KOPT-K1 (cell line): ENCODE results near the gene SEC61A1.

Experiments
- H3K27ac ChIP-seq: fragments of 200-600 bp; sonication (generic); 2 replicates; pipeline ENCODE4 v1.5.1; 2016; ENCODE audit warnings: antibody characterized with exemption, mild to moderate bottlenecking, low read depth, low read length; ENCODE audit not compliant: poor library complexity, severe bottlenecking
- H3K36me3 ChIP-seq: fragments of 200-600 bp; sonication (generic); 2 replicates; pipeline ENCODE4 v1.5.1; 2017; ENCODE audit warnings: antibody characterized with exemption, mild to moderate bottlenecking, low read length, moderate library complexity; ENCODE audit not compliant: insufficient read depth
- H3K9me3 ChIP-seq: fragments of 200-600 bp; sonication (generic); 2 replicates; pipeline ENCODE4 v1.5.1; 2017; ENCODE audit warnings: antibody characterized with exemption, low read length, mild to moderate bottlenecking; ENCODE audit not compliant: insufficient read depth, poor library complexity, severe bottlenecking

The SEC61A1 gene

DNA sequence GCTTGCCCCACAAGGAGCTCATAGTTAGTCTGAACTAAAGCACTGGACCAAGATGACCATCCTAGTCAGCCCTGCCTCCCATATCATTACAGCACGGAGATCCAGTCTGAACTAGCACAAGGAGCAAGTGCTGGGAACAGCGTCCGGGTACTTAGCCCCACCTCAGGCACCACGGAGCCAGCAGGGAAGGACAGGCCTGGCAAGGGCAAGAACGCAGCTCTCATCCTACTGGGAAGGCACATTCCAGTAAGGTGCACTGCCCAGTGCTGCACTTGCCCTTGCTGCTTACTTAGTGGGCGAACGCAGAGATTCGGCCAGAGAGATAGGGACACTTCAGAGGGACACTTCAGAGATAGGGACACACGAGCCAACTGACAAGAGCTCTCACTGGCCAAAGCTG, 27.6 kb downstream of the SEC61A1 start:
- Histone ChIP-seq H3K9me3 (no peaks in the 10 kb centered on the region), H3K36me3 (peaks cover 98% of the 10 kb centered on the region), H3K27ac (no peak overlapping the region)

DNA sequence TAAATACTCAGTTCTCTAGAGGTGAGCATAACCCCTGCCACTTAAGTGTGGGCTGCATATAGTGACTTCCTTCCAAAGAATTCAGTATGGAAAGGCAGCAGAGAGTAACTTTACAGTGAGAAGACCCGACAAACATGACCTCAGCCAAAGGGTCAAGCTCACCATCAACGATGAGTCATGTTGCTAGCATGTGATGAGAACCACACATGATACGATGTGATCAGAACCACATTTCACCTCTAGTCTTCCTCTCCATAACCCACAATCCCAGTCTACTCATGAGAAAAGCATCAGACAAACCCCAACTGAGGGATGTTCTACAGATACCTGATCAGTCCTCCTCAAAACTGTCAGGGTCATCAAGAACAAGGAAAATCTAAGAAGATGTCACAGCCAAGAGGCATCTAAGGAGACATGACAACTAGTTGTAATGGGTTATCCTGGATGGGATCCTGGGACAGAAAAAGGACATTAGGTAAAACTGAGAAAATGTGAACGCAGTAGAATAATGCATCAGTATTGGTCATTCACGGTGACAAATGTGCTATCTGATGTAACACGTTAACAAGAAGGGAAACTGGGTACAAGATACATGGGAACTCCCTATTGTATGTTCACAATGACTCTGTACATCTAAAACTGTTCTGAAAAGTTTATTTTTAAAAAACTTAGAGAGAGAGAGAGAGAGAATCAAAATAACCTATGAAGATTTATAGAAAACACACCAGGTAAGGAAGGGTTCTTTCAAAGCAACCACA, 28.3 kb downstream of the SEC61A1 start:
- H3K27ac ChIP-seq = no peak overlapping the region
- H3K9me3 ChIP-seq = no peaks in the 10 kb centered on the region
- peaks cover 98% of the 10 kb centered on the region for H3K36me3 ChIP-seq

DNA sequence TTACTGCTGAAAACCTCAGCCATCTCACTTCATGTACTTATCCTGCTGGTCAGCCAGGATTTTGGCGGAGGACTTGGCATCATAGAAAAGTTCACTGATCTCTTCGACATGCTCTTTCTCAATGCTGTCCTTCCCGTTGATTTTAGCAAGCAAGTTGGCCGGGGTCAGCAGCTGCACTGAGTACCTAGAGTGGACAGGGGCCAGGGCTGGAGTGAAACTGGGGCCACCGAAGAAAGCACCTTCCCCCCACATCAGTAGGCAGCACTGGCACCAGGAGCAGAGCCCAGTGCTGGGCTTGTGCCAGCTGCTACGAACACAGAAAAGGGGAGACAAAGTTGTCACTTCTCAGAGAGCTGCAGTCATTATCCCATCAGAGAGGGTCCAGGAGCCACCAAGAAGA, 29.0 kb downstream of the SEC61A1 start:
- no peak overlapping the region for H3K27ac ChIP-seq
- peaks cover 98% of the 10 kb centered on the region for H3K36me3 ChIP-seq
- H3K9me3 ChIP-seq = no peaks in the 10 kb centered on the region

DNA sequence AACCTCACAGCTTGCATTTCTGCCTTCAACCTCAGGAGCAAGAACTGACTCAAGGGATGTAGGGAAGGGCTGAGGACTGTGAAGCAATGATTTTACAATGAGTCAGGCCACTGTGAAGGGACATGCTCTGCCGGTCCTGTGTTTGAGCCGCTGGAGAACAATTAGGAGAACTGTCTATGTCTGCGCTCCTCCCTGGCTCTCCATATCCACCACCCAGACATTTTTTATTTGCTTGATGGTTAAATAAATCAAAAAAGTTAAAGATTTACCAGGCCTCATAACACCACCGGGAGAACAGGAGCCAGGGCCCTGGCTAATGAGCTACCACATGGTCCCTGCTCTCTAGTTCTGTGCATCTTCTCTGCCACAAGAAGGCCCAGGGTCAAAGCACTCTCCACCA, 29.6 kb downstream of the SEC61A1 start:
- H3K27ac ChIP-seq = no peak overlapping the region
- H3K9me3 ChIP-seq = no peaks in the 10 kb centered on the region
- H3K36me3 ChIP-seq = peaks cover 98% of the 10 kb centered on the region

DNA sequence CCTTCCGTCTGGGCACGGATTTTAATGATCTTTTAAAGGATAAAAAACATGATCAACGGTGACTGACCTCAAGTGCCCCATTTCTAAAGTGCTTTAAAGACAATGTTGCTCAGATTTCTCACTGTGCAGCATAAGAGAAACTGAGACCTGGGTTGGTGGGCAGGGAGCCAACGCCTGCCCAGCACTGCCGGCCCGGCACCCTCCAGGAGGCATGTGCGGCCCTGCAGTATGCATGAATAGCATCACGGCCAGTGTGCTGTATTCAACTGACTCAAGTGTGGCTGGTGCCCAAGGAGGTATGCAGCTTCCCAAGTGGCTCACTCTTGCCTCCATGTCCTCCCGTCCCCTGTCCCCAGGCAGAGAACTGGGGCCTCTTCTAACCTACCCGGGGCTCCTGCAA, 30.3 kb downstream of the SEC61A1 start:
- Histone ChIP-seq H3K27ac (no peak overlapping the region), H3K9me3 (no peaks in the 10 kb centered on the region), H3K36me3 (peaks cover 100% of the 10 kb centered on the region)

DNA sequence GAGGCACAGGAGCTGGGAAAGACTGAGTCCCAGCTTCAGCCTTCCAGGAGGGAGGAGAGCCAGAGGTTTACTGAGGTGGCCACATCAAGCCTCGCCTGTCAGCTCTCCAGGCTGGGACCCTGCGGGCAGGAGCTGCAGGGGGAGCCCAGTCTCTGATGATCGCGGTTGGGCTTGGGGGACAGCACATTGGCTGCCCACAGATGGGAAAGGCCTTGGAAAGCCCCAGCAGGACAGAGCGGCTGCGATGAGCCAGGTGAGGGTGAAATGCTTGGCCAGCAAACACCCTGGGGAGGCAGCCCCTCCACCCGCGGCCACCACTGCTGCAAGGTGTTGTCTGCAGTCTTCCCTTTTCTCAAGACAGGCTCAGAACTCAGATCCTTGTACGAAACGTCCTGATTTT, 31.2 kb downstream of the SEC61A1 start:
- H3K36me3 ChIP-seq = peaks cover 97% of the 10 kb centered on the region

DNA sequence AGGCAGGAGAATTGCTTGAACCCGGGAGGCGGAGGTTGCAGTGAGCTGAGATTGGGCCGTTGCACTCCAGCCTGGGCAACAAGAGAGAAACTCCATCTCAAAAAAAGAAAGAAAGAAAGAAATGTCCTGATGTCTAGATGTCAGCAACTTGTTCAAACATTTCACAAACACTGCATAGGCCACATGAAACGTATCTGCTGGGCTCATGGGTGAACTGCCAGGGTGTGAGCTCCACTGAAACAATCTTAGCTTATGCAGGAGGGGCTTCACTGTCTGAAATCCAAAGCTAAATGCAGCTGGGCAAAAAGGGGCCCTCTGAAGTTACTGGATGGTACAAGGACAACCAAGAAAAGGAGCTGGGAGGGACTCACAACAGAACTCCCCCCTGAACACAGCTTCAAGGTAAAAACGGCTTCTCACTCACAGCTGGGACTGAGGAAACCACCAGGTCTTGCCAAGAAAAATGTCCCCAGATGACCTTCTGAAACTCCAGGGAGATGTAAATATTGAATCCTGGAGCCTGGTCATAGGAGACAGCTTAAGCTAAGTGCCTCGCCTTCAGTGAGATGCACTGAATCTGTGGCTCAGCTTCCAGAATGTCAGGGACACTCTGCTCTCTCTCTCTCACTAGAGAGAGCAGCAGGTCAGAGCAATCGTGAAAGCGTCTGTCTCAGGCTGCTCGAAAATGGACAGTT, 31.9 kb downstream of the SEC61A1 start:
- peaks cover 89% of the 10 kb centered on the region for H3K36me3 ChIP-seq

More for the DNA sequence above, 31.2 kb downstream of the SEC61A1 start:
- no peaks in the 10 kb centered on the region for H3K9me3 ChIP-seq
- H3K27ac ChIP-seq = no peak overlapping the region

DNA sequence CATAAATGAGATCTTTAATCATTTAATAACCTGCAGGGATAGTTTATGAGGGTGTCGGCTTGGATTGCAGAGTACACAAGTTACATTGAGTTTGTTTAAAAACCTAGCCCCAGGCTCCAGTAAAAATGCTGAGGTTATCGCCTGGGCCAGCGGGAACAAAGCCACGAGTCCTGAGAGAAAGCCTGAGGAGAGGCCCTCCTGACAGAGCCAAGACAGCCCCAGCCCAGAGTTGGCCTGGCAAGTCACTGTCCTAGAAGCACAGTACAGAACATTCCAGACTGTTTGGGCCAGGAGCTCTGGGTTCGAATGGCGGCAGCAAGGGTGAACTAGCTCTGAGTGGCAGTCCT, 32.4 kb downstream of the SEC61A1 start:
- H3K36me3 ChIP-seq = peaks cover 84% of the 10 kb centered on the region
- no peaks in the 10 kb centered on the region for H3K9me3 ChIP-seq
- H3K27ac ChIP-seq = no peak overlapping the region

More for the DNA sequence above, 31.9 kb downstream of the SEC61A1 start:
- Histone ChIP-seq H3K27ac (no peak overlapping the region), H3K9me3 (no peaks in the 10 kb centered on the region)

DNA sequence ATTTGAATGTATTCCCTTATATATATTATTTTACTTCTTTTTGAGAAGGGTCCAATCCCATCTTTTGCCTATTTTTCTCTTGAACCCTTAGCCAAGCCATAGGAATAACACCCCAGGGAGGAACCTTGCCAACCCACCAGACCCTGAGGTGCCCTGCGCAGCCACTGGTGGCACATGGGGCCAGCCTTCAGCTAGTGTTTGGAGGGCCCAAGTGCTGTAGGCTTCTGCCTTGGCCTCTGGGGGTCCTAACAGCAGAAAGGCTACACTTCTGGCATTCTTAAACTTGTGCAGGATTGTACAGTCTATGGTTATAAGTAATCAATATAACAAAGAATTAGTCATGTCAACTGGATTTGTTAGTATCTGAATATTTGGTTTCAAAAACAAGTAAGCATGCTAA, 36.9 kb downstream of the SEC61A1 start:
- Histone ChIP-seq H3K9me3 (no peaks in the 10 kb centered on the region), H3K27ac (no peak overlapping the region), H3K36me3 (peaks cover 75% of the 10 kb centered on the region)

DNA sequence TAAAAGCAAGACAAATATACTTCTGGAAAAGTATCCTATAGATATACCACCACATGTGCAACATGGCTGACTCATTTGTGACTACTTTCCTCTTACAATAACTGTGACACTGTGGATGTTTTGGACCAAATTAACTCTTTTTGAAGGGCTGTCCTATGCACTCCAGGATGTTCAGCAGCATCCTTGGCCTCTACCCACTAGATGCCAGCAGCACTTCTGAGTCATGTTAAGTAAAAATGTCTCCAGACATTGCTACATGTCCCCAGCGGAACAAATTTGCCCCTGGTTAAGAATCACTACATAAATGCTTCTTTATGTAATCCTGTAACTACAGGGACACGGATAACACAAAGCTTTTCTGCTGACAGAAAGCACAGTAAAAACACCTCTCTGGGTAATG, 39.3 kb downstream of the SEC61A1 start:
- Histone ChIP-seq H3K36me3 (peaks cover 75% of the 10 kb centered on the region), H3K27ac (no peak overlapping the region), H3K9me3 (no peaks in the 10 kb centered on the region)

DNA sequence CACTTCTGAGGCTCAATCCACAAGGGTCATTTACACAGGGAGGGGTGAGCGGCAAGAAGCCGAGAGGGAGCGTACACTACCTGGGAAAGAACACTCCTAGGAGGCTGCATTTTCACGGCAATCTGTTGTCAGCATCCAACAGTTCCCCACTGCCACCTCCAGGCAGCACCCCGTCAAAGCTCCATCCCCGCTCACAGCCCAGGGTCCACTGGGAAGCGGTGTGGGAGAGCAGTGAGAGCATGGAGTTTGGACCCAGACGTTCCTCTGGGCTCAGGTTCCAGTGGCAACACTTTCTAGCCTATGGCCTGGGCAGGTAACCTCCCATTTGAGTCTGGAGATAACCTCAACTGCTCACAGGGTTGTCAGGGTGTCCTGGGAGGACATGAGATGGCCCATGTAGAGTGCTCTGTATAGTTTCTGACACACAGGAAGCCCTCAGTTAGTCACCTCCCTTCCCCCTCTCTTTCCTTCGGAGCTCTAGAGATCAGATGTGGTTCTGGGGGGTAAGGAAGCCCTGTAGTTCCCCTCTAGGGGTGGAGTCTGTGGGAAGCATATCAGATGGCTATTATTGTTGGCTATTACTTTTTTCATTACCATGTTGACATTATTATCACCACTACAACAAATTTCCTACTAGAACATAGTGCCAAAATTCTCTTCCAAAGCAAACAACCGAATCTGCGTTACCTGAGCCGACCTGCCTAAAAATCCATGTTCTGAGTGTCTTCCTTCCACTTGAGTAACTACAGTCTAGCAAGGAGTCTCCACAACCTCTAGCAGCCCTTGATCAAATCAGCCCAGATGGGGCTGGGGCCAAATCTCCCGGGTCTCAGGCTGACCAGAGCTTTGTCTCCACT, 42.3 kb downstream of the SEC61A1 start:
- Histone ChIP-seq H3K27ac (no peak overlapping the region), H3K36me3 (peaks cover 90% of the 10 kb centered on the region)

DNA sequence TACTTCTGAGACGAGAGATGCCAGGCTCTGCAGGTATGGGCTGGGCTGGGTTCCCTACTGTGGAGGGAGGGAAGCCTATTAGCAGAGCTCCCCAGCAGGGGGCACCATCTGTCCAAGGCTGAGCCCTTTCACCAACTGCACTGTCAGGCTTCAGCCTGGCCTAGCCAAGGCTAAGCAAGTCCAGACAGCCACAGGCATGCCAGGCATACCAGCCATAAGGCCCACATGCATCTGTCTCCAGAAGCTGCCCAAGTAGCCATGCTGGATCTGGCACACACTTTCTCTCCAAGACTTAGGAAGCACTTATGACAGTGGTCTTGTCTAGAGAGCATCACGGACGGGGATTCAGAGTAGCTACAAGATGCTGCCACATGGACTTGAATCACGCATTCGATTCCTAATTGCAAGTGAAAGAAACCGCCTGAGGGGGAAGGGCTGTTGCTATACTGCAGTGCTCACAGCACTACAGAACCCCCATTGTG, 43.0 kb downstream of the SEC61A1 start:
- Histone ChIP-seq H3K36me3 (peaks cover 97% of the 10 kb centered on the region), H3K27ac (no peak overlapping the region)

More for the DNA sequence above, 42.3 kb downstream of the SEC61A1 start:
- H3K9me3 ChIP-seq = no peaks in the 10 kb centered on the region

DNA sequence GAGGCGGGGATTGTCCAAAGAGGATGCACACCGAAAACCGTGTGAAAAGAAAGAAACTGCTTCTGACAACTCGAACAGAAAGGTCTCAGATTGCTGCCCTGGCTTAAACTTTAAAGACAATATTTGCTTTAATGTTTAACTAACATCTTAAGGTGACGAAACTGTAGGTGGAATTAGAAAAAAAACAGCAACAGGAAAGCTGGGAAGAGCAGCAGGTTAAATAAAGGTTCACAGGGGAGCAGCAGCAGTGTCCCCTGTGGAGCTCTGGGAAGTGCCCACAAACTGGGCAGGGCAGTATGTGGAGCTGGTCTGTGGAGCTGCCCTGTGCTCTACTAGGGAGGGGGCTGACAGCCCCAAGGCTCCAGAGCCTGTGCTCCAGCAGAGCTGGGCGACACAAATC, 46.0 kb downstream of the SEC61A1 start:
- Histone ChIP-seq H3K36me3 (peaks cover 100% of the 10 kb centered on the region), H3K9me3 (no peaks in the 10 kb centered on the region), H3K27ac (no peak overlapping the region)

More for the DNA sequence above, 43.0 kb downstream of the SEC61A1 start:
- no peaks in the 10 kb centered on the region for H3K9me3 ChIP-seq

DNA sequence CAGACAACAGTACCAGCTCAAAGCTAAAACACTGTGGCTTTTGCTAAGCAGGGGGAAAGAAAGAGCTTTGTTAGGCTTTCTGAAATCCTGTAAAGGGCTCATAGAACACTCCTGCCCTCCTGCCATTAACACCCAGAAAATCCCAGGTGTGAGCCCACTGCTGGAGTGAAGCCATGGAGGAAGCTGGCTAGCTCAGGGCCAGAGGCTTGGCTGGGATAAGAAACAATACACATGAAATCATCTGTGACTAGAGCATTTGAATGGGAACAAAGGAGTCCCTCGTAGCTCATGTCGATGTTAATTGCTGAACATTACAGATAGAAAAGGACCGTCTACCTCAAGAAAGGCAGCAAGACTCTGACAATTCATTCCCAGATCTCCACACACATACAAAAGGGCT, 47.9 kb downstream of the SEC61A1 start:
- H3K36me3 ChIP-seq = peaks cover 100% of the 10 kb centered on the region
- no peak overlapping the region for H3K27ac ChIP-seq
- no peaks in the 10 kb centered on the region for H3K9me3 ChIP-seq

DNA sequence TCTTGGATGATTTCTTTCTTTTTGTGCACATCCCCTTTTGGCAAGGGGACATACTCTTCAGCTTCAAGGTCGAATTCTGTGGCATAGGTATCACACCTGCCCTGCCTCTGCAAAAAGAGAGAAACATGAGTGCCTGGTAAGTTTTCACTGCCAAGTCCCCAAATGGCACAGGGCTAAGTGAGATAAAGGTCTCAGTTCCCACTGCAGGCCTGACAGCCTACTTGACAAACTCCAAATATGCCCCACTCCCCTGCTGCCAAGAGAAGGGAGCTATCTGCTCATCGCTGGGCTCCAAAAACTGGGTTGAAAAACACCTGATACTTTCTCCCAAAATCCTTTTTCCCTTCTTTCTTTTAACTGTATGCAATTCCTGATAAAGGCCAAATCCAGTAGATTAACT, 48.4 kb downstream of the SEC61A1 start:
- H3K27ac ChIP-seq = no peak overlapping the region
- H3K36me3 ChIP-seq = peaks cover 100% of the 10 kb centered on the region
- H3K9me3 ChIP-seq = no peaks in the 10 kb centered on the region
